DOHH2 (cell line): ENCODE results near the gene ENOPH1.

ENCODE experiments used
- H3F3A ChIP-seq: fragments of 200-600 bp; sonication (generic), shearing (Covaris generic); 2 replicates; pipeline ENCODE4 v1.6.0; 2016; ENCODE audit warnings: antibody characterized with exemption, mild to moderate bottlenecking; ENCODE audit not compliant: control insufficient read depth, insufficient read depth
- H3K27ac ChIP-seq: fragments of 200-600 bp; sonication (generic); 2 replicates; pipeline ENCODE4 v1.5.1; 2014; ENCODE audit warnings: low read depth, mild to moderate bottlenecking, low read length, moderate library complexity
- H3K27me3 ChIP-seq: fragments of 200-600 bp; sonication (generic); 2 replicates; pipeline ENCODE4 v1.6.1; 2014; ENCODE audit warnings: mild to moderate bottlenecking, low read length, mixed read lengths; ENCODE audit not compliant: control insufficient read depth
- H3K36me3 ChIP-seq: fragments of 200-600 bp; sonication (generic); 2 replicates; pipeline ENCODE4 v1.6.1; 2014; ENCODE audit warnings: mild to moderate bottlenecking, low read length, moderate library complexity, mixed read lengths; ENCODE audit not compliant: control insufficient read depth
- H3K4me1 ChIP-seq: fragments of 200-600 bp; sonication (generic); 2 replicates; pipeline ENCODE4 v1.6.1; 2014; ENCODE audit warnings: mild to moderate bottlenecking, low read length, mixed read lengths; ENCODE audit not compliant: control insufficient read depth
- H3K4me2 ChIP-seq: fragments of 200-600 bp; sonication (generic); 2 replicates; pipeline ENCODE4 v1.6.0; 2014; ENCODE audit warnings: mild to moderate bottlenecking, low read length, moderate library complexity
- H3K4me3 ChIP-seq: fragments of 200-600 bp; sonication (generic); 2 replicates; pipeline ENCODE4 v1.5.1; 2014; ENCODE audit warnings: mild to moderate bottlenecking, low read length, mixed read lengths
- H3K79me2 ChIP-seq: fragments of 200-600 bp; sonication (generic); 2 replicates; pipeline ENCODE4 v1.6.1; 2014; ENCODE audit warnings: mild to moderate bottlenecking, low read length, mixed read lengths; ENCODE audit not compliant: control insufficient read depth
- H3K9me2 ChIP-seq: fragments of 200-600 bp; sonication (generic); replicated peaks from 2 replicates; pipeline ENCODE4 v1.6.1; 2014; ENCODE audit warnings: mild to moderate bottlenecking, low read length, mixed read lengths; ENCODE audit not compliant: control insufficient read depth
- H3K9me3 ChIP-seq: fragments of 200-600 bp; sonication (generic); 2 replicates; pipeline ENCODE4 v1.6.1; 2014; ENCODE audit warnings: antibody characterized with exemption, low read length, mixed read lengths; ENCODE audit not compliant: control insufficient read depth, insufficient read depth
- H4K20me1 ChIP-seq: fragments of 200-600 bp; sonication (generic); 2 replicates; pipeline ENCODE4 v1.6.0; 2014; ENCODE audit warnings: low read depth, mild to moderate bottlenecking, antibody characterized with exemption, low read length, moderate library complexity; ENCODE audit not compliant: control insufficient read depth, insufficient read depth
- EZH2phosphoT487 ChIP-seq: fragments of 200-600 bp; sonication (generic); IDR thresholded peaks from 2 replicates; pipeline ENCODE4 v1.6.1; 2017; ENCODE audit warnings: borderline replicate concordance, mild to moderate bottlenecking, antibody characterized with exemption, low read length, moderate library complexity, mixed read lengths
- TF ChIP-seq, protein P1 (sequence below): fragments of 200-600 bp; sonication (generic); IDR thresholded peaks from one replicate; pipeline ENCODE4 v1.5.1; 2014; ENCODE audit warnings: antibody characterized with exemption, mild to moderate bottlenecking, low read depth, low read length; ENCODE audit not compliant: poor library complexity, severe bottlenecking

Gene ENOPH1

DNA sequence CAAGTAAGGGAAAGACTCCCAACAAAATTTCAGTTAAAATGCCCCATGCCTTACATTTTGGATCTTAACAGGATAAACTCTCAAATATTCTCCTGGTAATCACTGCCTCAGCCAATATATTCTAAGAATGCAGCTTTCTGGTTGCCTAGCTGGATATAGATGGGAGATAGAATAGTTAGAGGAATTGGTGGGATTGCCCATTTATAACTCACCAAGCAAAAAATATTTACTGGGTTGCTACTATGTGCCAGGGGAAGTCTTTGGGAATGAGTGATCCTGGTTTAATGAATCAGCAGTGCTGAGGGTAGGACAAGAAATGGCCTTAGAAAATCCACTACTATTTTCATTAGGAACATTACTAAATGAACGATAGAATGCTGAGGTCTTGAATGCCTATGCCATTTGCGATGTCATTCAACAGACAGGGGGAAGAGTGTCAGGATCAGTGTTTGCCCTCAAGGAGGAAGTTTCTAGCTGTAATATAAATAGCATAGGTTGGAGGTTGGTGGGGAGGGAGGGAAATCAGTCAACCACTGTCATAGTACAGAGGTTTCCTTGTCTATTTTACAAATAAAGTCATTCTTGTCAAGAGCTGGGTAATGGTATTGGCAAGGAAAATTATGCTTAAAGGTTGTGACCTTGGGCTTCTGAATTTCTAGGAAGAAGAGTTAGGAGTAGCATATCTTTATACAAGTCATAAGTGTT is 63.5 kb downstream of the ENOPH1 start:
- Histone ChIP-seq H3K27ac (no peak overlapping the region), H3K4me2 (no peak overlapping the region), H4K20me1 (no peaks in the 10 kb centered on the region), H3K79me2 (no peaks in the 10 kb centered on the region), H3K27me3 (no peaks in the 10 kb centered on the region), H3K9me3 (no peaks in the 10 kb centered on the region), H3K4me3 (no peak overlapping the region), H3K4me1 (no peaks in the 10 kb centered on the region), H3K36me3 (no peaks in the 10 kb centered on the region), H3K9me2 (no peaks in the 10 kb centered on the region), H3F3A (no peaks in the 10 kb centered on the region)
- TF ChIP-seq EZH2phosphoT487 = no peak
- TF ChIP-seq, protein P1, sequence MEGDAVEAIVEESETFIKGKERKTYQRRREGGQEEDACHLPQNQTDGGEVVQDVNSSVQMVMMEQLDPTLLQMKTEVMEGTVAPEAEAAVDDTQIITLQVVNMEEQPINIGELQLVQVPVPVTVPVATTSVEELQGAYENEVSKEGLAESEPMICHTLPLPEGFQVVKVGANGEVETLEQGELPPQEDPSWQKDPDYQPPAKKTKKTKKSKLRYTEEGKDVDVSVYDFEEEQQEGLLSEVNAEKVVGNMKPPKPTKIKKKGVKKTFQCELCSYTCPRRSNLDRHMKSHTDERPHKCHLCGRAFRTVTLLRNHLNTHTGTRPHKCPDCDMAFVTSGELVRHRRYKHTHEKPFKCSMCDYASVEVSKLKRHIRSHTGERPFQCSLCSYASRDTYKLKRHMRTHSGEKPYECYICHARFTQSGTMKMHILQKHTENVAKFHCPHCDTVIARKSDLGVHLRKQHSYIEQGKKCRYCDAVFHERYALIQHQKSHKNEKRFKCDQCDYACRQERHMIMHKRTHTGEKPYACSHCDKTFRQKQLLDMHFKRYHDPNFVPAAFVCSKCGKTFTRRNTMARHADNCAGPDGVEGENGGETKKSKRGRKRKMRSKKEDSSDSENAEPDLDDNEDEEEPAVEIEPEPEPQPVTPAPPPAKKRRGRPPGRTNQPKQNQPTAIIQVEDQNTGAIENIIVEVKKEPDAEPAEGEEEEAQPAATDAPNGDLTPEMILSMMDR = no peak

DNA sequence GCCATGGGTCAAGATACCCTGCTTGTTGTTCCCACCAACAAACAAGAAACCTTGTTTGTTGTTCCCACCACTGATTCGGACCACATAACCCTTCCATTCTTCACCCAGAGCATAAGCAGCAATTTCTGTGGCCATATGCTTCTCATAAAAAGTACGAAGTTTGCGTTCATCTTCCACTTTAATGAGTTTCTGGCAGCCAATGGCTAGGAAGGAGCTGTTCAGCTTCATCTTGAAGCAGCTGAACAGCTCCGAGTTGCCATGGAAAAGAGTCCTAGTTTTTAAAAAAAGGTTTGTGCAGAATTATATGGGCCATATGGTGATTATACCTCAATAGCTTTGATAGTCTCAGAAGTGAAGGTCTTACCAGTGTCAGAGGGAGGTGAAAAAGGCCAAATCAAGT is 65.3 kb downstream of the ENOPH1 start:
- H3K27ac ChIP-seq = no peak overlapping the region
- H3K79me2 ChIP-seq = no peaks in the 10 kb centered on the region
- H3K4me3 ChIP-seq = no peak overlapping the region
- H4K20me1 ChIP-seq = no peaks in the 10 kb centered on the region
- no peaks in the 10 kb centered on the region for H3K36me3 ChIP-seq
- H3K9me3 ChIP-seq = no peaks in the 10 kb centered on the region
- H3K4me2 ChIP-seq = no peak overlapping the region
- H3F3A ChIP-seq = no peaks in the 10 kb centered on the region
- no peaks in the 10 kb centered on the region for H3K9me2 ChIP-seq
- H3K27me3 ChIP-seq = no peaks in the 10 kb centered on the region
- TF ChIP-seq, protein P1 = no peak
- TF ChIP-seq EZH2phosphoT487 = no peak
- no peaks in the 10 kb centered on the region for H3K4me1 ChIP-seq

DNA sequence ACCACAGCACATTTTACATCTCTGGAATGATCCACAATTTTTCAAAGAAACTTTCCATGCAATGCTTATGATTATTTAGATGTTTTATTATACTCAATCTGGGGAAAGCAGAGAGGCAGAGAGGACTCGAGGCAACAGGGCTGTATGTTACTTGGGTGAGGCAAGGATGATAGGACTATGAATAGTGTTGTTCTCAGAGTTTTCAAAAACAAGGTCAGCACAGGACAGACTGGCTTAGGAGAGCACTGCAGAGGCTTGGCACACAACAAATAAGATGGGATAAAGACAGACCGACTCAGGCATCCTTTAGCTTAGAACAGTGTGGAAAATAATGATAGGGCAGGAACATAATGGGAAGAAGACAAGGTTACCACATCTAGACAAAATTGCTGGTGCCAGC is 66.0 kb downstream of the ENOPH1 start:
- Histone ChIP-seq H3K9me3 (no peaks in the 10 kb centered on the region), H3K4me3 (no peak overlapping the region), H3K27ac (no peak overlapping the region), H3K27me3 (no peaks in the 10 kb centered on the region), H3F3A (no peaks in the 10 kb centered on the region), H3K36me3 (no peaks in the 10 kb centered on the region), H3K4me1 (no peaks in the 10 kb centered on the region), H3K9me2 (no peaks in the 10 kb centered on the region), H3K79me2 (no peaks in the 10 kb centered on the region), H3K4me2 (no peak overlapping the region), H4K20me1 (no peaks in the 10 kb centered on the region)
- TF ChIP-seq EZH2phosphoT487 = no peak
- TF ChIP-seq, protein P1 = no peak
